Vagina (tissue), 2 donors: ENCODE data around the gene KBTBD3. TPM values are rescaled to one million over a fixed set of nuclear protein-coding genes. Genes with fewer than 3 reads are reported as not detected.
A peak's percentile ranks its signal among the peaks of the same experiment; 100 is the strongest.

Experiments used
- DNase-seq, 2 donors: peaks; one replicate each; pipeline ENCODE4 v3.0.0-alpha.2; 2017; ENCODE audit errors: extremely low spot score in 2 of 2
- H3K27ac ChIP-seq: fragments of 200-600 bp; sonication (generic); one replicate; pipeline ENCODE4 v1.5.1; 2019
- H3K27me3 ChIP-seq: fragments of 200-600 bp; sonication (generic); one replicate; pipeline ENCODE4 v1.5.1; 2019
- H3K36me3 ChIP-seq, 2 donors: fragments of 200-600 bp; sonication (generic); one replicate each; pipeline ENCODE4 v1.5.1; 2017 to 2019
- H3K4me1 ChIP-seq: fragments of 200-600 bp; sonication (generic); one replicate; pipeline ENCODE4 v1.5.1; 2019
- H3K4me3 ChIP-seq, 2 donors: fragments of 200-600 bp; sonication (generic); 1 replicate in 1 of 2; 2 replicates in 1 of 2; pipeline ENCODE4 v1.5.1; 2016 to 2019
- H3K9me3 ChIP-seq: fragments of 200-600 bp; sonication (generic); one replicate; pipeline ENCODE4 v1.5.1; 2019
- CTCF ChIP-seq, 3 experiments: fragments of 450-650 bp in 2 of 3; fragments of 200-600 bp in 1 of 3; sonication (generic) in 1 of 3; IDR thresholded peaks; one replicate each; pipeline ENCODE4 v1.5.1; 2017 to 2019; ENCODE audit warnings: antibody characterized with exemption in 3 of 3, mild to moderate bottlenecking in 2 of 3, moderate library complexity in 2 of 3
- POLR2A ChIP-seq, 2 donors: fragments of 450-650 bp; IDR thresholded peaks; one replicate each; pipeline ENCODE4 v1.6.1; 2017; ENCODE audit warnings: antibody characterized with exemption in 2 of 2, mild to moderate bottlenecking in 2 of 2, moderate library complexity in 2 of 2
- POLR2AphosphoS5 ChIP-seq, 2 donors: sonication (generic); formaldehyde crosslinking; IDR thresholded peaks; one replicate each; pipeline ENCODE4 v1.9.0; 2017; ENCODE audit warnings: antibody characterized with exemption in 2 of 2, mild to moderate bottlenecking in 2 of 2, low read depth in 1 of 2; ENCODE audit not compliant: insufficient read depth in 1 of 2
- intact Hi-C: fragments of 100-400 bp; cut with DNase I; formaldehyde crosslinking; loops from one replicate; pipeline ENCODE4 v1.15.1; 2023
- total RNA-seq: library from RNA; depleted of rRNA; stranded (reverse); fragments of >200 nt; gene quantifications from one replicate; pipeline ENCODE4 v1.2.3, GENCODE V29; 2016

Gene KBTBD3
- total RNA-seq, 1 donor from 2014 or later: 3.2 TPM

- TF ChIP-seq POLR2AphosphoS5 (IDR thresholded peaks at IDR 0.05; ENCODE audit: insufficient read depth in 1 of 2, low read depth in 1 of 2) (peak; percentile 10 to 94), POLR2A (IDR thresholded peaks at IDR 0.05) (peak in 1 of 2 donors; percentile 66), CTCF (IDR thresholded peaks at IDR 0.05) (no peak)
- no peak for DNase-seq
Observed at GRCh38 chr11:106077609-106078455, 685 bp upstream of the KBTBD3 start, which contains the start of gene AASDHPPT. Gene AASDHPPT, plus strand, starts transcription at chr11:106077662. Its CDS starts 49 bp downstream, at chr11:106077711.

GRCh38 chr11:106076171-106076918 lies 802 bp downstream of the KBTBD3 start:
- DNase-seq: no peak
- H3K4me3 ChIP-seq: peak overlapping the region; percentile 84 to 91
- no peaks in the 10 kb centered on the region for H3K9me3 ChIP-seq
- H3K36me3 ChIP-seq: peaks cover 0 to 15% of the 10 kb centered on the region in 2 donors
- H3K27me3 ChIP-seq: no peaks in the 10 kb centered on the region
- intact Hi-C loops: no loop called here
- H3K27ac ChIP-seq: peak overlapping the region; percentile 96
- TF ChIP-seq POLR2A (IDR thresholded peaks at IDR 0.05) (no peak), CTCF (IDR thresholded peaks at IDR 0.05) (no peak), POLR2AphosphoS5 (IDR thresholded peaks at IDR 0.05; ENCODE audit: insufficient read depth in 1 of 2, low read depth in 1 of 2) (no peak)
- H3K4me1 ChIP-seq: peaks cover 44% of the 10 kb centered on the region

More at GRCh38 chr11:106077609-106078455, 685 bp upstream of the KBTBD3 start, which contains the start of gene AASDHPPT:
- intact Hi-C loops: loop anchor here (1.0 kb wide), 1 partner anchor 57 kb away; no protein-coding TSS in a partner anchor
- H3K27ac ChIP-seq: peak within 1 kb of the TSS; percentile 96
- peaks cover 0 to 16% of the 10 kb centered on the region in 2 donors for H3K36me3 ChIP-seq
- peaks cover 54% of the 10 kb centered on the region for H3K4me1 ChIP-seq
- no peaks in the 10 kb centered on the region for H3K9me3 ChIP-seq
- H3K4me3 ChIP-seq: peak within 1 kb of the TSS; percentile 84 to 91
- no peaks in the 10 kb centered on the region for H3K27me3 ChIP-seq

- Histone ChIP-seq H3K4me3 (no peak overlapping the region), H3K9me3 (no peaks in the 10 kb centered on the region)
- no peak for TF ChIP-seq POLR2AphosphoS5 (IDR thresholded peaks at IDR 0.05; ENCODE audit: insufficient read depth in 1 of 2, low read depth in 1 of 2)
- no peak for TF ChIP-seq POLR2A (IDR thresholded peaks at IDR 0.05)
- TF ChIP-seq CTCF (IDR thresholded peaks at IDR 0.05): no peak
Observed at GRCh38 chr11:106072804-106073203, 4.3 kb downstream of the KBTBD3 start.

GRCh38 chr11:106070606-106071005 lies 6.5 kb downstream of the KBTBD3 start:
- Histone ChIP-seq H3K27me3 (no peaks in the 10 kb centered on the region), H3K9me3 (no peaks in the 10 kb centered on the region), H3K4me3 (no peak overlapping the region), H3K27ac (no peak overlapping the region), H3K4me1 (peaks cover 3% of the 10 kb centered on the region), H3K36me3 (no peaks in the 10 kb centered on the region)
- no peak for DNase-seq
- no peak for TF ChIP-seq POLR2A (IDR thresholded peaks at IDR 0.05)
- TF ChIP-seq CTCF (IDR thresholded peaks at IDR 0.05): no peak
- no peak for TF ChIP-seq POLR2AphosphoS5 (IDR thresholded peaks at IDR 0.05; ENCODE audit: insufficient read depth in 1 of 2, low read depth in 1 of 2)
- intact Hi-C loops: no loop called here

More at GRCh38 chr11:106072804-106073203, 4.3 kb downstream of the KBTBD3 start:
- DNase-seq: no peak
- H3K27me3 ChIP-seq: no peaks in the 10 kb centered on the region
- intact Hi-C loops: no loop called here
- H3K4me1 ChIP-seq: peaks cover 12% of the 10 kb centered on the region
- H3K27ac ChIP-seq: no peak overlapping the region
- no peaks in the 10 kb centered on the region for H3K36me3 ChIP-seq
